Immature natural killer cell (primary cell): Measurements from ENCODE around the gene SND1. TPM values are rescaled to one million over a fixed set of nuclear protein-coding genes. Genes with fewer than 3 reads are reported as not detected.
"Not testable (repeated sequence)": the region's sequence is repeated elsewhere in the genome, so short reads cannot be mapped to it uniquely, and the experiment has no call there.

ENCODE experiments used
- DNase-seq, 3 donors: peaks; one replicate each; pipeline ENCODE4 v3.0.0; 2022; ENCODE audit warnings: mixed read lengths in 1 of 3
- H3K27ac Mint-ChIP-seq, 6 donors: one replicate each; pipeline ENCODE4 v1.8.0; 2020; ENCODE audit warnings: mixed read lengths in 6 of 6, mild to moderate bottlenecking in 5 of 6, inconsistent platforms in 4 of 6, moderate library complexity in 3 of 6
- H3K27me3 Mint-ChIP-seq, 3 donors: one replicate each; pipeline ENCODE4 v1.8.0; 2020 to 2021; ENCODE audit warnings: low read depth in 3 of 3, mild to moderate bottlenecking in 3 of 3, mixed read lengths in 3 of 3, moderate library complexity in 3 of 3, inconsistent platforms in 1 of 3
- H3K36me3 Mint-ChIP-seq, 3 donors: one replicate each; pipeline ENCODE4 v1.8.0; 2020; ENCODE audit warnings: mixed read lengths in 3 of 3, inconsistent platforms in 2 of 3, mild to moderate bottlenecking in 2 of 3
- H3K4me1 Mint-ChIP-seq, 2 donors: one replicate each; pipeline ENCODE4 v1.8.0; 2020; ENCODE audit warnings: inconsistent platforms in 2 of 2, mild to moderate bottlenecking in 2 of 2, mixed read lengths in 2 of 2, moderate library complexity in 1 of 2
- H3K4me3 Mint-ChIP-seq, 5 donors: one replicate each; pipeline ENCODE4 v1.8.0; 2020; ENCODE audit warnings: mild to moderate bottlenecking in 5 of 5, mixed read lengths in 5 of 5, inconsistent platforms in 3 of 5, moderate library complexity in 3 of 5
- H3K9me3 Mint-ChIP-seq, 6 donors: one replicate each; pipeline ENCODE4 v1.8.0; 2020; ENCODE audit warnings: mild to moderate bottlenecking in 6 of 6, mixed read lengths in 6 of 6, inconsistent platforms in 4 of 6, moderate library complexity in 3 of 6
- polyA plus RNA-seq, 3 donors: library from polyadenylated mRNA; unstranded; fragments of 300-500 nt; fragmentation: Illumina TruSeq; gene quantifications; one replicate each; pipeline ENCODE4 v1.2.3, GENCODE V29; 2021

Gene SND1
- polyA plus RNA-seq, 3 donors from 2014 or later: 87.8 to 130 (median 116) TPM

- H3K27ac Mint-ChIP-seq: peak overlapping the region in 5 of 6 donors; percentile 23 to 58 (median 41)
- no peaks in the 10 kb centered on the region for H3K36me3 Mint-ChIP-seq
- H3K4me3 Mint-ChIP-seq: peak overlapping the region; percentile 64 to 96 (median 77)
- no peak for DNase-seq
- peaks cover 27 to 32% of the 10 kb centered on the region in 2 donors for H3K4me1 Mint-ChIP-seq
- peaks cover 0 to 11% (median 9%) of the 10 kb centered on the region in 3 donors for H3K27me3 Mint-ChIP-seq
- no peaks in the 10 kb centered on the region for H3K9me3 Mint-ChIP-seq
Observed at GRCh38 chr7:128102490-128103291, 450.7 kb downstream of the SND1 start.

GRCh38 chr7:128103498-128104107 is 451.6 kb downstream of the SND1 start:
- Mint-ChIP-seq H3K4me3 (peak overlapping the region; percentile 94 to 99 (median 96)), H3K36me3 (no peaks in the 10 kb centered on the region), H3K27ac (peak overlapping the region; percentile 54 to 88 (median 78)), H3K9me3 (no peaks in the 10 kb centered on the region), H3K27me3 (peaks cover 0 to 10% (median 9%) of the 10 kb centered on the region in 3 donors), H3K4me1 (peaks cover 33 to 38% of the 10 kb centered on the region in 2 donors)
- DNase-seq: peak; percentile 25 to 43 (median 41)

GRCh38 chr7:128104108-128104742 is 452.2 kb downstream of the SND1 start:
- Mint-ChIP-seq H3K27ac (peak overlapping the region; percentile 31 to 91 (median 58)), H3K36me3 (no peaks in the 10 kb centered on the region), H3K9me3 (no peaks in the 10 kb centered on the region), H3K4me1 (peaks cover 39 to 45% of the 10 kb centered on the region in 2 donors), H3K4me3 (peak overlapping the region; percentile 94 to 99 (median 96)), H3K27me3 (peaks cover 0 to 10% (median 9%) of the 10 kb centered on the region in 3 donors)
- DNase-seq: peak in 1 of 3 donors; percentile 16

GRCh38 chr7:128105228-128106022 is 453.4 kb downstream of the SND1 start:
- peaks cover 51 to 57% of the 10 kb centered on the region in 2 donors for H3K4me1 Mint-ChIP-seq
- peaks cover 1 to 10% (median 5%) of the 10 kb centered on the region in 3 donors for H3K27me3 Mint-ChIP-seq
- peak overlapping the region; percentile 30 to 94 (median 59) for H3K4me3 Mint-ChIP-seq
- DNase-seq: no peak
- H3K36me3 Mint-ChIP-seq: no peaks in the 10 kb centered on the region
- H3K27ac Mint-ChIP-seq: no peak overlapping the region
- H3K9me3 Mint-ChIP-seq: no peaks in the 10 kb centered on the region

GRCh38 chr7:128106821-128107220 is 454.8 kb downstream of the SND1 start:
- Mint-ChIP-seq H3K27ac (no peak overlapping the region), H3K4me3 (peak overlapping the region in 1 of 5 donors; percentile 27), H3K36me3 (no peaks in the 10 kb centered on the region), H3K4me1 (peaks cover 64% of the 10 kb centered on the region in 2 donors), H3K27me3 (peaks cover 3 to 10% (median 5%) of the 10 kb centered on the region in 3 donors), H3K9me3 (no peaks in the 10 kb centered on the region)
- DNase-seq: no peak

- H3K4me1 Mint-ChIP-seq: peaks cover 70 to 71% of the 10 kb centered on the region in 2 donors
- not testable (repeated sequence) for H3K36me3 Mint-ChIP-seq, H3K27me3 Mint-ChIP-seq, DNase-seq, H3K9me3 Mint-ChIP-seq, H3K4me3 Mint-ChIP-seq, H3K27ac Mint-ChIP-seq
Observed at GRCh38 chr7:128107516-128107915, 455.5 kb downstream of the SND1 start.

- no peak for DNase-seq
- Mint-ChIP-seq H3K27ac (peak overlapping the region in 3 of 6 donors; percentile 88 to 93 (median 88)), H3K4me1 (peaks cover 73 to 77% of the 10 kb centered on the region in 2 donors), H3K27me3 (peaks cover 6 to 9% (median 9%) of the 10 kb centered on the region in 3 donors), H3K36me3 (no peaks in the 10 kb centered on the region), H3K9me3 (no peaks in the 10 kb centered on the region), H3K4me3 (peak overlapping the region; percentile 59 to 86 (median 78))
Observed at GRCh38 chr7:128108129-128108528, 456.1 kb downstream of the SND1 start.

GRCh38 chr7:128108641-128109423 is 456.8 kb downstream of the SND1 start:
- H3K27ac Mint-ChIP-seq: peak overlapping the region; percentile 7 to 93 (median 82)
- H3K9me3 Mint-ChIP-seq: no peaks in the 10 kb centered on the region
- H3K27me3 Mint-ChIP-seq: peaks cover 2 to 10% (median 7%) of the 10 kb centered on the region in 3 donors
- peaks cover 70 to 72% of the 10 kb centered on the region in 2 donors for H3K4me1 Mint-ChIP-seq
- DNase-seq: peak; percentile 23 to 34 (median 31)
- H3K36me3 Mint-ChIP-seq: no peaks in the 10 kb centered on the region
- H3K4me3 Mint-ChIP-seq: peak overlapping the region; percentile 59 to 86 (median 78)

- Mint-ChIP-seq H3K4me1 (peaks cover 68 to 69% of the 10 kb centered on the region in 2 donors), H3K27ac (peak overlapping the region in 3 of 6 donors; percentile 14 to 93 (median 88)), H3K4me3 (peak overlapping the region in 3 of 5 donors; percentile 78 to 86 (median 78)), H3K27me3 (peaks cover 4 to 13% (median 8%) of the 10 kb centered on the region in 3 donors)
- not testable (repeated sequence) for H3K36me3 Mint-ChIP-seq, DNase-seq, H3K9me3 Mint-ChIP-seq
Observed at GRCh38 chr7:128109424-128109969, 457.5 kb downstream of the SND1 start.

- Mint-ChIP-seq H3K9me3 (no peaks in the 10 kb centered on the region), H3K36me3 (no peaks in the 10 kb centered on the region), H3K27ac (peak overlapping the region in 1 of 6 donors; percentile 27), H3K27me3 (peaks cover 2 to 14% (median 6%) of the 10 kb centered on the region in 3 donors), H3K4me1 (peaks cover 58 to 65% of the 10 kb centered on the region in 2 donors), H3K4me3 (peak overlapping the region in 2 of 5 donors; percentile 30 to 38)
- DNase-seq: no peak
Observed at GRCh38 chr7:128110641-128111364, 458.8 kb downstream of the SND1 start.

GRCh38 chr7:128112018-128112780 is 460.2 kb downstream of the SND1 start:
- Mint-ChIP-seq H3K36me3 (no peaks in the 10 kb centered on the region), H3K4me3 (peak overlapping the region in 1 of 5 donors; percentile 58), H3K4me1 (peaks cover 51 to 52% of the 10 kb centered on the region in 2 donors), H3K27me3 (peaks cover 2 to 18% (median 6%) of the 10 kb centered on the region in 3 donors), H3K9me3 (no peaks in the 10 kb centered on the region), H3K27ac (peak overlapping the region in 3 of 6 donors; percentile 20 to 40 (median 30))
- DNase-seq: no peak
